ENCODE data around the gene ABLIM2.

DNA sequence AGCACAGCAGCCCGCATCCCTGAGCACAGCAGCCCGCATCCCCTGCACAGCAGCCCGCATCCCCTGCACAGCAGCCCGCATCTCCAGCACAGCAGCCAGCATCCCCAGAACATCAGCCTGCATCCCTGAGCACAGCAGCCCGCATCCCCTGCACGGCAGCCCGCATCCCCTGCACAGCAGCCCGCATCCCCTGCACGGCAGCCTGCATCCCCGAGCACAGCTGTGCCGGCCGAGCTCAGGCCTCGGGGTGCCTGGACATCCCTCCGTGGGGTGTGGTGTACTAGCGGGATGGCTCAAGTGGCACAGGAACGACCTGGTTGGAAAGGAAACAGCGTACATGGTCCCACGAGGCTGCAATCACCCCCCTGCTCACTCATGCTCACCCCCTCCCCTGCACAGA is 26.8 kb downstream of the ABLIM2 start:
- TF ChIP-seq EZH2phosphoT487 (conservative IDR thresholded peaks at IDR 0.05; ENCODE audit: low read length) = no peak
- no peak for TF ChIP-seq CTCF (IDR thresholded peaks at IDR 0.05; ENCODE audit: insufficient read depth, low read length, poor library complexity, severe bottlenecking)
